NCI-H1092 treated with DMSO at 0.1 percent for 48 hours (cell line): ENCODE data around the gene PRDM16.
A peak's percentile ranks its signal among the peaks of the same experiment; 100 is the strongest.

Source experiments
- DNase-seq: peaks from one replicate; lab custom pipeline; 2025; lab: John Stamatoyannopoulos, UW

The PRDM16 gene

DNA sequence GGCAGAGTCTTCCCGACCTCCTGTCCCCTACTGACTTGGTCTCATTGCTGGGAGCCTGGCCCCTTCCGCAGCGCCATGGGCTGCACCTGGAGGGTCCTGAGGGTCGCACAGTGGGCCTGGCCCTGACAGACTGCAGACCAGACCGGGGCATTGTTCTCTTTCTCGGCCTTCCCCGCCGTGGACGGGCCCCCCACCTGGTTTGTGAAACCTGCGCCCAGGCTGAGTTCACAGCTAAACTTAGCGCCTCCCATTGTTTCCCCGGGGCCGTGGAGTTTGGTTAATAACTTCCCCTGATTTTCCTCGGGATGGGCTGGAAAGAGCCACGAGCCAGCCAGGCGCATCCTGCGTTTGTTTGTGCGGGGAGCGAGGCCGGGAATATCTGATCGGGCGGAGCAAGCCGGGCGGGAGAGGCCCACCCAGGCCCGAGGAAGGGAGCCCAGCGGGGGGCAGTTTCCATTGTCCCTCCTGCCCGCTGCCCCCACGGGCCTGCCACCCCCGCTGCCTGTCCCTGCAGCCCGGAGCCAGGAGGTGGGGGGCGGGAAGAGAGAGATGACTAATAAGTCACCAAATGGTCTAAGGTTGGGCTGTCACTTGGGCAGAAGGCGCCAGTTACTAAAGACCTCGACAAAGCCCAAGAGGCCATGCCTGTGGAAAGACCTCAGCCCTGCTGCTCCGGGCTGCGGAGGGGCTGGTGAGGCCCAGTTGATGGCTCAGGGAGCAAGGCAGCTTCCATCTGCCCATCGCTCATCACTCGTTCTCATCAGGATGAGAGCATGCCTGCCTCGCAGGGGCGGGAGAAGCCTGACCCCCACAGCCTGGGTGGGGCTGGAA lies 346.5 kb downstream of the PRDM16 start:
- no peak for DNase-seq

DNA sequence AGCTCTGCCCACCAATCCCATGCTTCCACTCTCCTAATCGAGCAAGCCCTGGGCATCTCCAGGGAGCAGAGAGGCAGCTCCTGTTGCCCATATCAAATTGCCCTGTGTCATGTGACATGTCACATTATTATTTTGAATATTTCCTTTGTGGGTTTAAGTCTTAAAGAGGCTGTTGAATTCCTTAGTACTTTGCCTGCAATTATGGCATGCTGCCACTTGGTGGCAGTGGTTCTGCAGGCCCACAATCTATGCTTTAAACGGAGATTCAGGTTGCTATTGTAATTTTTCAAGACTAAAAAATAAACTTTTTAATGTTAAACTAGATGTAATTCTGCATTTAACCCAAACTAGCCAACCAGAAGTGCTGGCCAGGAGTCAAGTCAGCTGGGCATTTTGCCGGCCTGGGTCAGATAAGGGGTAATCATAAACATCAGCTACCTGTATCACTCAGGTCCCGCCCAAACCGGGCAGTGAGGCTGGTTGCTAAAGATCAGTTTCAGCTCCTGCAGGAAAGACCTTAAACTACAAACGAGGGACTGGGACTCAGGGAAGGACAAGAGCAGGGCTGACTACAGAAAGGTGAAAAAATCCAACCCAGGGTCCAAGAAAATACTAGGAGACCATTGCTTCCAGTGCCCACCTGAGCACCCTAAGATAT lies 348.2 kb downstream of the PRDM16 start:
- DNase-seq: no peak

DNA sequence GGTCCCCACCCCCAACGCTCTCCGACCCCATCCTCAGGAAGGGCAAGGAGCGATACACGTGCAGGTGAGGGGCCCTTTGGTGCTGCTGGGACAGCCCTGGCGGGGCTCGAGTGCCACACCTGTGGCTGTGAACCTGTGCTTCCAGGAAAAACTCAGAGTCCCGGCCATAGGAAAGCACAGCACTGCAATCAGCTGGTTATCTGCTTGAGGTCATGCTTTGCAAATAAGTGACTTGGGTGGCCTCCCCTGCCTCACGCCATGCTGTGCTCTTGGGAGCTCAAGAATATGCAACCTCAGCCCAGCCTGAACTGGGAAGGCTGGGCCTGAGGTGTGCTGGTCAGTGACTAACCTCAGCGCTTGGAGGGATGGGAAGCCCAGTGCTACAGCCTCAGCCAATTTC lies 348.9 kb downstream of the PRDM16 start:
- no peak for DNase-seq

DNA sequence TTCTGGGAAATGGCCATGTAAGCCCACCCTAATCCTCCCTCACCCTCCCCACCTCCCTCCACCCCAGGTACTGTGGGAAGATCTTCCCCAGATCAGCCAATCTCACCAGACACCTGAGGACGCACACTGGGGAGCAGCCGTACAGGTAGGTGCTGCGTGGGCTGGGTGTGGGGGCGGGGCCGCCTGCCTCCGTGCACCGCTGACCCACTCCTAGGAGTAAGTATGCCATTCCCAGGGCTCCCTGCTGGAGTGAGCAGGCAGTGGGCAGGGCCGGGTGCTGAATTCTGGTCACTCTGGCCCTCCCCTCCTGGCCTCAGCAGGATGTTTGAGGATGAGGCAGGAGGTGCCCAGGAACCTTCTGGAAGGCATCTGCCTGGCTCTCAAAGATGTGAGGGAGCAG lies 349.6 kb downstream of the PRDM16 start:
- DNase-seq: no peak

DNA sequence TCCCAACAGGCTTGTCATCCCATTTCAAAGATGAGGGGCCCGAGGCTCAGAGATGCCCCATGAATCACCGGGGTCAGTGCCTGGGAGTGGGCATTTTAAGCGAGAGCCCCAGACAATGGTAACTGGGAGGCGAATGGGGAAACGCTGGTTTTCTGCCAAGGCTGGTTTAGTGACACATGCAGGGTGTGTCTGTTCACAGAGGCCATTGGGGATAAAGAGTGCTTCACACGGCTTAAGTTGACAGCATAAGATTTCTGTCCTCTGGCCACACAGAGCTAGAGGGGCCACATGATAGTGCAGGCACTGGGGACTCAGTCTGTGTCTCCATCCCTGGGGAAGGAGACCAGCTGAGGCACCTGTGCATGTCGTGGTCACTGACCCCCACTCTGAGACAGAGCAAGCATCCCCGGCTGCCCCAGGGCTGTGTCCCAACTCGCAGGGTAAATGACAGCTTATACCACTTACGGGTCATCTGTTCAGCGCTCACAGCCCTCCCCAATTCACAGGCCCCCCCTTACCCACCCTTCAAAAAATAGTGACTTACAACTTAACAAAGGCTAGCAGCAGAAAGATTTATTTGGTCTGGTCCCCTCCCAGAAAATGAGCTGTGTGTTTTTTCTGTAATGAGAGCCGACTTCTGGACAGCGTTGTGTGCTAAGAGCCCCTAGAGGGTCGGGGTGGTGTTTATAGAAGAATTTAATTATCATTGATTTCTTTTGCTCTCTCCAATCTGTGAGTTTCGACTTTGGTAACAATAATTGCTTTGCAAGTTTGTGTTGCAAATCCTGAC lies 350.6 kb downstream of the PRDM16 start:
- peak; percentile 8 for DNase-seq

DNA sequence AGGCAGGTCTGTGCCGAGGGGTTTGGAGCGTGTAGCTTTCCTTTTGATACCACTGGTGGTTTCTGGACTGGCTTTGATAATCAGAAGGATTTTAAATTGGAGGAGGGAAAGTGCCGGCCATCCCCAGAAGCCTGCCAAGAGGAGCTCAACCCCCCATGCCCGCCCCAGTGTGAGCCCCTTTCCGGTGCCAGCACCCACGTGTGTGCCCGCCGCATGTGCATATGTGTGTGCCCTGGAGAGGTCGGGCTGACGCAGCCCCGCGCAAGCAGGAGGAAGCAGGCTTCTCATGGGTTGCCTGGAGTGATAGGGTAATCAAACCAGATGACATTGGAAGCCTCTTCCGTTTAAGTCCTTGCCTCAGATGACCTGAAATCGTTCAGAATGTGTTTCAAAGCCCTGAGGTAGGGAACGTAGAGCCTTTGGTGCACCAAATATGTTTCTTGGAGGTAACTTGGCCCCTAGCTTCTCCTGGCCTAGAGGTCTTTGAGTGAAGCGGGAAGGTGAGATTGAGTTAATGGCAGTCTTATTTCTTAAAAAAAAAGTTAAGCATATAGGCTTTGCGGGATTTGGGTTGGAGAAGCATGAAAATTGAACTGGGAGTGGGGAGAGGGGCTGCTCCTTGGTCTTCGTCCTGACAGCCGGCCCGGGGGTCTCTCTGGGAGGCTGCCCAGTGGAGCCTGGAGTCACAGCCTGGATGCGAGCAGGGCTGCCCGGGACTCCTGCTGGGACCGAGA lies 351.4 kb downstream of the PRDM16 start:
- DNase-seq: no peak

DNA sequence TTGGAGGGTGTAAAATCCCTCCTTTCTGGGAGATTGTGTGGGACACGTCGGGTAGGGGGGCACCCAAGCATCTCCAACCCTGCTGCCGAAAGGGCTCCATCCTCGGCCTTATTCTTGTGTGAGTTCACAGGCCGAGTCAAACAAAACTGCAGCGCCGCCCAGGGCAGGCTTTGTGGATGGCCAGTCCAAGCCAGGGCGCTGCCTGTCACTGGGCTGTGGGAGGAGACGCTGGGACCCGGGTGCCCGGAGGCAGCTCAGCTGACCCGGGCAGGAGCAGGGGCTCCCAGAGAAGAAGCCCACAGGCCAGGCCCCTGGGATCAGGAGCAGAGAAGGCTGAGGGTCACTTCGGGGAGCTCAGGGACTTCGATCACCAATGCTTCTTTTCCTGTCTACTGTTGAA lies 353.6 kb downstream of the PRDM16 start:
- no peak for DNase-seq

DNA sequence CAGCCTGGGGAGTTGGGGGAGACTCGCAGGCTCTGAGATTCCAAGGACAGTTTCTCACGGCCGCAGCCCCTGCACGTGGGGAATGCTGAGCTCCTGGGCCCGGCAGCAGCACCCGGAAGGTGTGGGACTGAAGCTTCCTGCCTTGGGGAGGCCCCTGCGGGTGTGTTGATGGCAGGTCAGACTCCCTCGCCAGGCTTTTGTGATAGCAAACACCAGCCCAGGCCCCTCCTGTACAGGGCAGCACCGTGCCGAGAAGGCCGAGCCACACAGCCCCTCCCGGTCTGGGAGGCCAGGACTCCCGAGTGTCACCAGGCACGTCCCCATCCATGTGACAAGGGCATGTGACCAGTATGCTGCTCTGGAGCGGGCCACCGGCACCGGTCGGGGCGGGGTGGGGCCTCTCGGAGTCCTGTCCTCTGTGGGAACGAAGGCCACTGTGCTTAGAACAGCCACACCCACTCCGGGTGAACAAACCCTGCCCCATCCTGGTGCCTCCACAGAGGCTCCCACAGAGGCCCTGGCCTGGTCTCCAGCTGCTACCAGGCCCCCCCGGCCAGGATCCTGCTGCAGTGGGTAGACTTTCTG lies 354.3 kb downstream of the PRDM16 start:
- no peak for DNase-seq

DNA sequence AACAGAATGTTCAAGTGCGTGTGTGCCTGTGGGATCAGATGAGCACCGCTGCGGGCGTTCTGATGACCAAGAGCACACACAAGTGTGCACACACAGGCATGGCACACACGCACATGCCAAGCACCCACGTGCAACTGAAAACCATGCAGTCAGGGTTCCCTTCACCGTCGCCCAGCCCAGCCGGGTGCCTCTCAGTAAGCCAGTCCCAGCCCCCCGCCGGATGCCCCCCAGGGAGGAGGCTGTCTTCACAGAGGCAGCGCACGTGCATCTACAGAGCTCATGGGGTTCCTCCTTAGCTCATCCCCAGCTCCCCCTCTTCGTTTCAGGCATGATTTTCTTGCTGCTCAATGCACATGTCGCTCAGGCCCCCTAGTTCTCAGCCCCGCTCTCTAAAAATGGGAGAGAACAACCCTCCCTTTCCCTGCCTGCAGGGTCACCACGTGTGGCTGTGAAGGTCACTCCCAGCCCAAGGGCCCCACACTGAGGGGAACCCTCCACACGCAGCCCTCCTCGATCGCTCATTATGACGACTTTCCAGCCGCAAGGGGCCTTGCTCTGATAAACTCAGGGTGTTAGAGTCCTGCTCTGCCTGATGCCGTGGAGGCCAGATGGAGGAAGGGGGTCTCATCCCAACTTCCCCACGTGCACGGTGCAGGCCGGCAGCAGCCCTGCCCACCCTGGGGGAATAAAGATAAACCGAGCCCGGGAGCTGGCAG lies 355.1 kb downstream of the PRDM16 start:
- no peak for DNase-seq

DNA sequence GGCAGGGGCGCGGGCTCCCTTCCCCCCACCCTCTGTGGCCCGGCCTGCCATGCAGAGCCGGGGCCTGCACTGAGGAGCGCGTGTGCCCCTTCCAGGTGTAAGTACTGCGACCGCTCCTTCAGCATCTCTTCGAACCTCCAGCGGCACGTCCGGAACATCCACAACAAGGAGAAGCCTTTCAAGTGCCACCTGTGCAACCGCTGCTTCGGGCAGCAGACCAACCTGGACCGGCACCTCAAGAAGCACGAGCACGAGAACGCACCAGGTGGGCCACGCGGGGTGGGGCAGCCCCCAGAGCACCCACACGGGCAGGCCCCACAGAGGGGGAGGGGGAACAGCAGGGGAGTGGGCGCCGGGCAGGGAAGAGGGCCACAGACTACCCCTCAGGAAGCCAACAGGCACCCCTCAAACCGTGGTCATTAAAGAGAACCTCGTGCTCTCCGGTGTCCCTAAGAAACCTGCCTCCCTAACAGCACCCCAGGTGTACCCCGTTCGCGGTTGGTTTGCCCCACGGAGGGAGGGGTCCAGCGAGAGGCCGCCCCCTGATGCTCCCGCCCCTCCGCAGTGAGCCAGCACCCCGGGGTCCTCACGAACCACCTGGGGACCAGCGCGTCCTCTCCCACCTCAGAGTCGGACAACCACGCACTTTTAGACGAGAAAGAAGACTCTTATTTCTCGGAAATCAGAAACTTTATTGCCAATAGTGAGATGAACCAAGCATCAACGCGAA lies 356.6 kb downstream of the PRDM16 start:
- no peak for DNase-seq

DNA sequence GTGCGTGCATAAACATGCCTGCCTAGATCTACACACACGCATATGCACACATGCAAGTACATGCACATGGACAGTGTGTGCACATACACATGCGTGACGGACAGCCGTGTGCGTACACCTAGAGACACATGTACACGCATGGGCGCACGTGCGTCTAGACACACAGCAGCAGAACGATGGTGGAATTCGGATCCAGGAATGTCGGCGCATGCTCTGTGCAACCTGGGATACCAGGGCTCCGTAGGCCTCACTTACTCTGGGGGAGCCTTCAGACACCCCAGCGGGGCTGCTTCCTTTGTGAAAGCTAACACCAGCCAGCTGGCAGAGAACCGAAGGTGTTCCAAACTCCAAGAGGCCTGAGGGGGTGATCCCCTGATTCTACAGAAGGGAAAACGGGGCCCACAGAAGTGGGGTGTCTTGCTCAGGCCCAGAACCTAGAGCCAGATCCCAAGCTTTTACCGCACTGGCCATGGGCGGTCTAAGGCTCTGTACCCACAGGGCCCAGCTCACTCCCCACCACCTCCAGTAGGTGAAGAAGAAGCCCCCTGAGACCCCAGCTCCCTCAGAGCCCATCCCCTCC lies 358.0 kb downstream of the PRDM16 start:
- DNase-seq: no peak

DNA sequence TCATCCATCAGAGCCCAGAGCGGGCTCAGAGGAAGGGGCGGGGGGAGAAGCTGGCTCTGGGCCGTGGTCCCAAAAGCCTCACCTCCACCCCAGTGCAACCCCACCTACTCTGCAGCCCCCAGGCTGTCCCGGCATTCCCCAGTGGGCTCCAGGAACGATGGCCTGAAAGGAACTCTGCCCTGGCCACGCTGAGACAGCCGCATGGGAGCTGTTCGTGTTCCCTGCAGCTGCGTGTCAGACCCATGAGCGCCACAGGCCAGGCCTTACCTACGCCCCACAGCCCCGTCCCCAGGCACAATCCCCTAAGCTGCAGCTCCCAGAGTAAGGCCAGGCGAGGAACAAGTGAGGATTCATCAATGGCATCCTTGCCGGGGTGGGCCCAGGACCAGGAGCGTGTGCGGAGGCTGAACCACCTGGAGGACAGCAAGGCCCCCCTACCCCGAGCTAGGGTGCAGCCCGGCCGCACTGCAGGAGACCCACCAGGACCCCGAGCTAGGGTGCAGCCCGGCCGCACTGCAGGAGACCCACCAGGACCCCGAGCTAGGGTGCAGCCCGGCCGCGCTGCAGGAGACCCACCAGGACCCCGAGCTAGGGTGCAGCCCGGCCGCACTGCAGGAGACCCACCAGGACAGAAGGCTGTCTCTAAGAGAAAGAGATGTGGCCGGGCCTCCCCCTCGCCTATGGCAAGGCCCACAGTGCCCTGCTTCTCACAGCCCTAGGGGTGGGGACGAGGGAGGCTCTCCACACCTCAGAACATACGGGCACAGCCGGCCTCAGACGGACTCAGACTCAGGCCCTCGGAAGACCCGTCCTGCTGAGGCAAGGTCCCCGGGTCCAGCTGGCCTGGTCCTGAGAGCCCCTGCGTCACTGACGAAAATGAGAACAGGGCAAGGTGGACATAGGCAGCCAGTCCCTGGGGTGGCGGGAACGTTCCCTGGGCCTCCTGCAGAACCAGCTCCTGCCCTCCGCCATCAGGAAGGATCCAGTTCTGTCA lies 359.0 kb downstream of the PRDM16 start:
- no peak for DNase-seq

DNA sequence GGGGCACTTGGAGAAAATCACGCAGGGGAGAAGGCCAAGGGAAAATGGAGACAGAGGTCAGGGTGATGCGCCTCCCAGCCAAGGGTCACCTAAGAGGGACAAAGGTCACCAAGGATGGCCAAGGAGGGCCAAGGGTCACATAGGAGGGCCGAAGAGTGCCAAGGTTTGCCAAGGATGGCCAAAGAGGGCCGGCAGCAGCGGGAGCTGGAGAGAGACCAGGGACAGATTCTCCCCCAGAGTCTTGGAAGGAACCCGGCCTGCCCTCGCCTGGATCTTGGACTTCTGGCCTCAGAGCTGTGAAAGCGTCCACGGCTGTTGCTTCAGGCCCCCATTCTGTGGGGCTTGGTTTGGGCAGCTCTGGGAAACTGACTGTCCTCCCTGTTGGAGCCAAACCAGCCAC lies 359.9 kb downstream of the PRDM16 start:
- DNase-seq: no peak

DNA sequence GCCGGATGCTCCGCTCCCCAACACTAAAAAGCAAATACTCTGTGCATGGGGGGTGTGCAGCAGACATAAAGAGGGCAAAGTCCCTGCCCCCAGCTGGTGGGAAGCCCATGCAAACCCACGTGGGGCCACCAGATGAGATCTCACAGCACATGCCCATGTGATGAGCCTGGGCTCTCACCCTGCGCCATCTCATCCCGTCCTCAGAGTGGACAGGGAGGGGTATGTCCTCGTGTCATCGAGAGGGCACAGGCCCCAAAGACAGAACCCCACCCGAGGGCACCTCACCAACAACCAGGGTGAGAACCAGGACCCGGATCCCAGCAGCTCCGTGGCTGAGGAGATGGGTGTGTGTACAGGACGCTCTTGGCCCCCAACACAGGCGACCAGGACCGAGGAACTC lies 360.3 kb downstream of the PRDM16 start:
- no peak for DNase-seq

DNA sequence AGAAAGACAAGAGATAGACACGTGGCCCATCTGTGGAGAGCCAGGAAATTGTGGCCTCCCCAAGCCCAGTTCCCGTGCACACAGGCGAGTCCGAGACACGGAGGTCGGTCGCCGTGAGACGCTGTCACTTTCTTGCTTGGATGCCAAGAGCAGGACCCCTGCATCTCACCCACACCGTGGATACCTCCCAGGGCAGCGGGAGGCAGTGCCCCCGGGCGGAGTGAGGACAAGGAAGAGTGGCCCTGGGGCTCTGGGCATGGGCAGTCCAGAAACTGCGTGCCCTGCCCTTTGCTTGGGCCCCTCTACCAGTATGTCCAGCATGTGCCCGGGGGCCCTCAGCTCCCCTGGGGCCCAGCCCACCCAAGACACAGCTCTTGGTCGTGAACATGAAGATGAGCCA lies 360.8 kb downstream of the PRDM16 start:
- no peak for DNase-seq

DNA sequence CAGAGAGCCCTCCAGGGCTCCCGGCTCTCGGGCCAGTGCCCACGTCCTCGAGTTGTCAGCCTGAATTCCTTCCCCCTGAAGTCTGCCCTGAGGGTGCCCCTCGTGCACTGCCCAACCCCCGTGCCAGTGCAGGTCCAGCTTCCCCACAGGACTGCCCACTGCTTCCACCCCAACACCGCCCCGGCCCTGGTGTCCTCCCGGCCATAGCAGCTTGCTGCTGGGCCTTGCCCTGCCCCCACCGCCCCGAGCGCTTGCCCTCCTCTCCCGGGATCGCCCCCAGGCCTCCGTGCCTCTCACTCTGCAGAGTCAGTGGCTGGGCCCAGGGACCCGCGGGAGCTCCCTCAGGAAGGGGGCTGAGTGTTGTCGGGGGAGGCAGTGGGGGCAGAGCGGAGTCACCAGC lies 361.4 kb downstream of the PRDM16 start:
- DNase-seq: no peak

DNA sequence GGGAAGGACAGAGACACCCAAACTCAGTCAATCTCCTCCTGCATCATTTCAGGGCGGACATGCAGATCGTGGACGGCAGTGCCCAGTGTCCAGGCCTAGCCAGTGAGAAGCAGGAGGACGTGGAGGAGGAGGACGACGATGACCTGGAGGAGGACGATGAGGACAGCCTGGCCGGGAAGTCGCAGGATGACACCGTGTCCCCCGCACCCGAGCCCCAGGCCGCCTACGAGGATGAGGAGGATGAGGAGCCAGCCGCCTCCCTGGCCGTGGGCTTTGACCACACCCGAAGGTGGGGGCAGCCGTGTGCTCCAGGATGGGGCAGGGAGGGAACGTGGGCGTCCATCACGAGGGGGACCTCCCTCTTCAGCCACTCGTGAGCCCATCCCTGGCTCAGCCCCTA lies 361.8 kb downstream of the PRDM16 start:
- no peak for DNase-seq

DNA sequence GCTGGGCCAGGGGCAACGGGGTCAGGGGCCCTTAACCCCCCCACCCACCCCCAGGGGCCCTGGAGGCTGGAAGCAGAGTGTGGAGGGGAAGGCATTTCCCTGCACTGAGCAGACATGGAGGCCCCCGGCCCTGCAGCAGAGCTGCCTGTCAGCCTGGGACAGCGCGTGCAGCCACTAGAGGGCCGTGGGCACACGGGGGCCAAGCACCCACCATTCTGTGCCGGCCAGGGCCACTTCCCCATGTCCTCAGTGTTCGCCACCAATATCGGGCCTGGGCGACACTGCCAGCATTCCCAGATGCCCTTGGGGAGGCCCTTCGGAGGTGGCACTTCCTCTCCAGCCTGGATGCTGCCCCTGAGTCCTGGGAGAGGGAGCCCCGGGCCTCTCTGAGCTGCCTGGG lies 362.3 kb downstream of the PRDM16 start:
- DNase-seq: no peak

DNA sequence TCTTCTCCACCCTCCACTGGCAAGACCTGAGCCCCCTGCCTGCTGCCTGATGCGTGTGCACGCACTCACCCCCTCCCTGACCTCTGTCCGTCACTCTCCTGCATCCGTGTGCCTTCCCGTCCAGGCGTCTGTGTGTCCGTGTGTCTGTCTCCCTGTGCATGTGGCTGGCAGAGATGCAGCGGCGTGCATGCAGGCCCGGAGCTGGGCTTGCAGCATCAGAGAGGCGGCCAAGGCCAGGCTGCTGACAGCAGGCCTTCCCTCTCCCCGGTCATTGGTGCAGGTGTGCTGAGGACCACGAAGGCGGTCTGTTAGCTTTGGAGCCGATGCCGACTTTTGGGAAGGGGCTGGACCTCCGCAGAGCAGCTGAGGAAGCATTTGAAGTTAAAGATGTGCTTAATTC lies 362.7 kb downstream of the PRDM16 start:
- no peak for DNase-seq
